IMR-90 (cell line): Measurements from ENCODE around the gene CWH43. TPM values are rescaled to one million over a fixed set of nuclear protein-coding genes. Genes with fewer than 3 reads are reported as not detected.
A peak's percentile ranks its signal among the peaks of the same experiment; 100 is the strongest.

Source experiments
- ATAC-seq: fragments of 200-7000 bp; cut with Tn5 transposase; 2 replicates; pipeline ENCODE4 v1.9.1; 2020; ENCODE audit warnings: low read depth, mild to moderate bottlenecking, moderate library complexity
- BruUV-seq: library from RNA; stranded (reverse); fragments of 400-500 nt; replicated peaks from 2 replicates; lab custom pipeline; 2021; lab: Mats Ljungman, UMichigan
- CTCF ChIA-PET: fragments of 300-600 bp; formaldehyde crosslinking; extraction: SDS; loops from one replicate; lab custom pipeline; 2021; ENCODE audit warnings: antibody characterized with exemption; lab: Yijun Ruan, JAX
- POLR2A ChIA-PET: fragments of 300-600 bp; sonication (Branson Sonifier 250); formaldehyde crosslinking; loops from one replicate; lab custom pipeline; 2022; ENCODE audit warnings: antibody characterized with exemption; ENCODE audit not compliant: unreplicated experiment; lab: Charles Lee
- DNase-seq: peaks from one replicate; pipeline ENCODE4 v3.0.0; 2013
- H2AFZ ChIP-seq: replicated peaks from 2 replicates; pipeline ENCODE3; 2013; ENCODE audit warnings: low read length, mild to moderate bottlenecking; ENCODE audit not compliant: poor library complexity
- H2AK5ac ChIP-seq: 2 replicates; pipeline ENCODE4 v1.6.1; 2013; ENCODE audit warnings: low read depth, low read length, inconsistent platforms
- H2AK9ac ChIP-seq: replicated peaks from 2 replicates; pipeline ENCODE3; 2013; ENCODE audit warnings: mild to moderate bottlenecking, low read depth, low read length, moderate library complexity; ENCODE audit not compliant: poor library complexity
- H2BK120ac ChIP-seq: 2 replicates; pipeline ENCODE4 v1.6.1; 2013; ENCODE audit warnings: low read depth, low read length, inconsistent platforms
- H2BK15ac ChIP-seq: 3 replicates; pipeline ENCODE4 v1.6.1; 2013; ENCODE audit warnings: low read depth, low read length, inconsistent platforms
- H2BK20ac ChIP-seq: 2 replicates; pipeline ENCODE4 v1.6.1; 2013; ENCODE audit warnings: low read depth, mild to moderate bottlenecking, inconsistent platforms, low read length, moderate library complexity
- H2BK5ac ChIP-seq: 2 replicates; pipeline ENCODE4 v1.6.1; 2013; ENCODE audit warnings: mild to moderate bottlenecking, low read depth, low read length, inconsistent platforms; ENCODE audit not compliant: poor library complexity, severe bottlenecking
- H3K14ac ChIP-seq: replicated peaks from 2 replicates; pipeline ENCODE4 v1.6.1; 2013; ENCODE audit warnings: low read depth, low read length, inconsistent platforms
- H3K18ac ChIP-seq: 2 replicates; pipeline ENCODE4 v1.6.1; 2013; ENCODE audit warnings: low read depth, low read length, control low read depth
- H3K23ac ChIP-seq: 2 replicates; pipeline ENCODE4 v1.6.1; 2013; ENCODE audit warnings: low read depth, low read length, inconsistent platforms
- H3K27ac ChIP-seq: 2 replicates; pipeline ENCODE4 v1.5.1; 2013; ENCODE audit warnings: mild to moderate bottlenecking, control low read depth, low read length; ENCODE audit not compliant: insufficient read depth
- H3K27me3 ChIP-seq: 2 replicates; pipeline ENCODE4 v1.6.1; 2013; ENCODE audit warnings: low read length; ENCODE audit not compliant: control insufficient read depth, insufficient read depth
- H3K36me3 ChIP-seq: 2 replicates; pipeline ENCODE4 v1.6.1; 2013; ENCODE audit warnings: low read length, mixed read lengths; ENCODE audit not compliant: control insufficient read depth, insufficient read depth
- H3K4ac ChIP-seq: 2 replicates; pipeline ENCODE4 v1.6.1; 2013; ENCODE audit warnings: low read depth, low read length, inconsistent platforms
- H3K4me1 ChIP-seq: 2 replicates; pipeline ENCODE4 v1.6.1; 2013; ENCODE audit warnings: low read length, mixed read lengths; ENCODE audit not compliant: control insufficient read depth, insufficient read depth
- H3K4me2 ChIP-seq: 2 replicates; pipeline ENCODE4 v1.6.1; 2013; ENCODE audit warnings: low read depth, mild to moderate bottlenecking, control low read depth, low read length, moderate library complexity
- H3K4me3 ChIP-seq: 2 replicates; pipeline ENCODE4 v1.5.1; 2013; ENCODE audit warnings: low read depth, mild to moderate bottlenecking, control low read depth, low read length, moderate library complexity; ENCODE audit not compliant: insufficient read depth
- H3K56ac ChIP-seq: 2 replicates; pipeline ENCODE4 v1.6.1; 2013; ENCODE audit warnings: low read length, inconsistent platforms; ENCODE audit not compliant: insufficient read depth; ENCODE audit errors: extremely low read depth
- H3K79me1 ChIP-seq, 2 experiments: 2 replicates each; pipeline ENCODE4 v1.6.1; 2013; ENCODE audit warnings: low read length in 2 of 2, inconsistent platforms in 1 of 2, low read depth in 1 of 2
- H3K9ac ChIP-seq: 2 replicates; pipeline ENCODE4 v1.6.1; 2013; ENCODE audit warnings: low read depth, low read length, control low read depth
- H3K9me1 ChIP-seq: 2 replicates; pipeline ENCODE4 v1.6.1; 2013; ENCODE audit warnings: low read length, inconsistent platforms; ENCODE audit not compliant: insufficient read depth
- H3K9me3 ChIP-seq: 2 replicates; pipeline ENCODE4 v1.6.1; 2013; ENCODE audit warnings: low read length; ENCODE audit not compliant: control insufficient read depth, insufficient read depth
- H4K20me1 ChIP-seq: 2 replicates; pipeline ENCODE4 v1.6.1; 2013; ENCODE audit warnings: low read length, inconsistent platforms; ENCODE audit not compliant: insufficient read depth
- H4K5ac ChIP-seq: 2 replicates; pipeline ENCODE4 v1.6.1; 2013; ENCODE audit warnings: mild to moderate bottlenecking, low read depth, low read length, control low read depth
- H4K8ac ChIP-seq, 2 experiments: 2 replicates each; pipeline ENCODE4 v1.6.1; 2013; ENCODE audit warnings: low read depth in 2 of 2, low read length in 2 of 2, control low read depth in 1 of 2, inconsistent platforms in 1 of 2
- H4K91ac ChIP-seq: 2 replicates; pipeline ENCODE4 v1.6.1; 2013; ENCODE audit warnings: low read depth, low read length, inconsistent platforms; ENCODE audit not compliant: insufficient read depth
- BHLHE40 ChIP-seq: fragments of 150-350 bp; IDR thresholded peaks from 2 replicates; pipeline ENCODE4 v1.6.1; 2016; ENCODE audit warnings: mild to moderate bottlenecking, low read depth, low read length
- CEBPB ChIP-seq: IDR thresholded peaks from 2 replicates; pipeline ENCODE4 v1.6.1; 2012; ENCODE audit warnings: low read depth, low read length, improper control_type of control experiment
- CHD1 ChIP-seq: IDR thresholded peaks from 2 replicates; pipeline ENCODE4 v1.6.1; 2012; ENCODE audit warnings: low read depth, low read length, improper control_type of control experiment
- CTCF ChIP-seq: conservative IDR thresholded peaks from 2 replicates; pipeline ENCODE4 v1.5.1; 2012; ENCODE audit warnings: mild to moderate bottlenecking, low read depth, low read length, improper control_type of control experiment
- FOS ChIP-seq: fragments of 150-350 bp; IDR thresholded peaks from 2 replicates; pipeline ENCODE4 v1.6.1; 2016; ENCODE audit warnings: low read depth, low read length
- MAZ ChIP-seq: IDR thresholded peaks from 2 replicates; pipeline ENCODE4 v1.6.1; 2012; ENCODE audit warnings: low read depth, mild to moderate bottlenecking, low read length, improper control_type of control experiment, moderate library complexity, borderline replicate concordance
- MXI1 ChIP-seq: IDR thresholded peaks from 2 replicates; pipeline ENCODE4 v1.6.1; 2012; ENCODE audit warnings: low read depth, mild to moderate bottlenecking, low read length, moderate library complexity, borderline replicate concordance
- NFE2L2 ChIP-seq: fragments of 150-350 bp; IDR thresholded peaks from 2 replicates; pipeline ENCODE4 v1.6.1; 2016; ENCODE audit warnings: low read depth, mild to moderate bottlenecking, low read length
- POLR2A ChIP-seq: IDR thresholded peaks from 2 replicates; pipeline ENCODE4 v1.6.1; 2012; ENCODE audit warnings: mild to moderate bottlenecking, low read depth, low read length
- RFX5 ChIP-seq: IDR thresholded peaks from 2 replicates; pipeline ENCODE4 v1.8.0; 2012; ENCODE audit warnings: low read depth, mild to moderate bottlenecking, low read length, moderate library complexity
- SMC3 ChIP-seq: fragments of 150-350 bp; IDR thresholded peaks from 2 replicates; pipeline ENCODE4 v1.6.1; 2016; ENCODE audit warnings: low read depth, mild to moderate bottlenecking, antibody characterized with exemption, low read length, moderate library complexity
- WGBS, 2 experiments: methylation state at CpG; one replicate each; pipeline versions ENCODE4 v1.1.5 to v1.1.7; 2013; ENCODE audit warnings: missing lambda C conversion rate in 2 of 2; ENCODE audit not compliant: insufficient read length in 1 of 2; ENCODE audit errors: extremely low coverage in 2 of 2; 5-methylcytosine and 5-hydroxymethylcytosine counted together
- dilution Hi-C: fragments of 300-500 bp; cut with HindIII; formaldehyde crosslinking; loops from one replicate; pipeline ENCODE4 v1.14.3; 2018; ENCODE audit warnings: low sequenced_read_pairs; ENCODE audit not compliant: unreplicated experiment
- in situ Hi-C: fragments of 300-500 bp; cut with MboI; formaldehyde crosslinking; loops from 3 replicates; pipeline ENCODE4 v1.14.3; 2019; ENCODE audit warnings: low sequenced_read_pairs, inconsistent platforms, mixed read lengths
- intact Hi-C: fragments of 100-400 bp; cut with micrococcal nuclease; formaldehyde crosslinking; loops from 2 replicates; pipeline ENCODE4 v1.10.0; 2022
- polyA plus RNA-seq, 3 experiments: library from polyadenylated mRNA; depleted of rRNA; stranded (reverse); fragments of >200 nt; gene quantifications; 2 replicates each; pipeline ENCODE4 v1.2.3, GENCODE V29; 2012; ENCODE audit warnings: low replicate concordance in 1 of 3
- total RNA-seq: library from RNA; depleted of rRNA; stranded (reverse); fragments of >200 nt; gene quantifications from 2 replicates; pipeline ENCODE4 v1.2.3, GENCODE V29; 2012
- TF ChIP-seq, protein P1 (sequence below): fragments of 150-350 bp; IDR thresholded peaks from 2 replicates; pipeline ENCODE4 v1.6.1; 2017; ENCODE audit warnings: mild to moderate bottlenecking, antibody characterized with exemption, low read length, low read depth

The CWH43 gene
- total and polyA plus RNA-seq, 2 of the 4 experiments (the other 2 are of a cell fraction), result not detected

DNA sequence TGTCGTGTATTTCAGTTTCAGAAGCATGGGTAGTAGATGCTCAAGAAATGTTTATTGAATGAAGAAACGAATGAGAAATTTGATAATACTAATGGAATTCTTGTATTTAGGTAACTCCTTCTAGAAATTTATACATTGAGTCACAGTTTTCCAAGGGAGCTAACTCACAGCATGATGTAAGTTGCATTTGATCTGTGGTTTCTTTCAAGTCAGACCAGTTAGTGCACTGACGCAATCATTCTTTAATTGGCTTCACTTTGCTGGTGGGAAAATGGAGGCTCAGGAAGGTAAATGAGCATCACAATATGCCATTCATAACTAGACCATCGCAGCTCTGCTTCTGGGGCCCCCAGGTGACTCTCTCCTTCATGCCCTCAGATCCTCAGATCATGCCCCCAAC is 17.3 kb upstream of the CWH43 start:
- Histone ChIP-seq H2AK5ac (no peak overlapping the region; the same call in 1 of the 2 replicates), H2BK5ac (peak overlapping the region; percentile 35), H3K79me1 (no peaks in the 10 kb centered on the region), H3K27ac (peak overlapping the region; percentile 25; the same call in 1 of the 2 replicates), H2BK20ac (peak overlapping the region; percentile 44; the same call in 1 of the 2 replicates), H3K4ac (peak overlapping the region; percentile 68), H3K14ac (peak overlapping the region; percentile 32; the same call in 1 of the 2 replicates), H4K8ac (peak overlapping the region in 1 of 2 experiments; percentile 18; a peak in 1 of 4 replicates), H3K4me2 (peak overlapping the region; percentile 46; the same call in 1 of the 2 replicates), H3K18ac (no peak overlapping the region; the same call in 1 of the 2 replicates), H3K4me1 (peaks cover 4% of the 10 kb centered on the region), H4K91ac (peak overlapping the region; percentile 65; the same call in 1 of the 2 replicates), H3K36me3 (no peaks in the 10 kb centered on the region), H4K20me1 (no peaks in the 10 kb centered on the region), H3K9ac (no peak overlapping the region), H2BK15ac (no peak overlapping the region), H3K9me3 (no peaks in the 10 kb centered on the region), H2BK120ac (peak overlapping the region; percentile 61), H3K4me3 (no peak overlapping the region), H2AFZ (peak overlapping the region; percentile 62), H3K9me1 (peaks cover 9% of the 10 kb centered on the region), H3K23ac (no peak overlapping the region), H2AK9ac (peak overlapping the region; percentile 62), H4K5ac (0 out of 2 replicates have a peak overlapping the region, but pooled peaks have one; percentile 15), H3K27me3 (peaks cover 3% of the 10 kb centered on the region; the same call in 1 of the 2 replicates), H3K56ac (no peak overlapping the region)
- dilution Hi-C loops (no loop called here), in situ Hi-C loops (loop anchor here (25.0 kb wide), 1 partner anchor 657 kb away; no protein-coding TSS in a partner anchor), intact Hi-C loops (no loop called here)
- ChIA-PET POLR2A (interaction anchor here (0.7 kb wide), 1 partner anchor 442 kb away, joined by 5 read pairs; no protein-coding TSS in a partner anchor), CTCF (no interaction called here)
- BruUV-seq, result no TSS peak
- TF ChIP-seq FOS (peak; percentile 55; the same call in 1 of the 2 replicates), CTCF (no peak), MXI1 (no peak), MAZ (no peak), CEBPB (peak; percentile 97), POLR2A (no peak), CHD1 (no peak), NFE2L2 (no peak), SMC3 (no peak), RFX5 (no peak), BHLHE40 (peak; percentile 25; the same call in 1 of the 2 replicates)
- TF ChIP-seq, protein P1, sequence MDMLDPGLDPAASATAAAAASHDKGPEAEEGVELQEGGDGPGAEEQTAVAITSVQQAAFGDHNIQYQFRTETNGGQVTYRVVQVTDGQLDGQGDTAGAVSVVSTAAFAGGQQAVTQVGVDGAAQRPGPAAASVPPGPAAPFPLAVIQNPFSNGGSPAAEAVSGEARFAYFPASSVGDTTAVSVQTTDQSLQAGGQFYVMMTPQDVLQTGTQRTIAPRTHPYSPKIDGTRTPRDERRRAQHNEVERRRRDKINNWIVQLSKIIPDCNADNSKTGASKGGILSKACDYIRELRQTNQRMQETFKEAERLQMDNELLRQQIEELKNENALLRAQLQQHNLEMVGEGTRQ, result no peak
- DNase-seq, result peak; percentile 96
- WGBS, 2 experiments, result no CpG with 5 or more reads among the region's 4 CpGs
- ATAC-seq, result peak; percentile 81
